Endothelial cell of umbilical vein (primary cell): ENCODE measurements around the gene ZNF620. TPM values are rescaled to one million over a fixed set of nuclear protein-coding genes. Genes with fewer than 3 reads are reported as not detected.

Source experiments
- BruUV-seq: library from RNA; stranded (reverse); fragments of 400-500 nt; replicated peaks from 2 replicates; lab custom pipeline; 2021; lab: Mats Ljungman, UMichigan
- CTCF ChIA-PET: fragments of 300-600, 350-600 bp; sonication (Branson Sonifier 250); formaldehyde crosslinking; loops from one replicate; lab custom pipeline; 2021; ENCODE audit warnings: antibody characterized with exemption, inconsistent platforms; lab: Charles Lee
- POLR2A ChIA-PET: fragments of 300-600, 350-600 bp; sonication (Branson Sonifier 250); formaldehyde crosslinking; loops from one replicate; lab custom pipeline; 2021; ENCODE audit warnings: antibody characterized with exemption, inconsistent platforms; lab: Charles Lee
- DNase-seq: peaks from one replicate; pipeline ENCODE4 v3.0.0-alpha.2; 2011; ENCODE audit warnings: low read depth, low spot score
- FAIRE-seq: peaks from 2 replicates; lab custom pipeline; 2011; peaks lifted over from hg19 to GRCh38; lab: Jason Lieb, UNC
- H2AFZ ChIP-seq: 2 replicates; pipeline ENCODE4 v1.6.0; 2012; ENCODE audit warnings: low read depth, low read length, control low read depth, inconsistent platforms
- H3K27ac ChIP-seq: 2 replicates; pipeline ENCODE4 v1.5.1; 2011; ENCODE audit warnings: low read depth, mild to moderate bottlenecking, control low read depth, low read length, moderate library complexity; ENCODE audit not compliant: insufficient read depth
- H3K27me3 ChIP-seq, 2 experiments: 2 replicates each; pipeline versions ENCODE4 v1.6.0 to v1.6.1; 2011; ENCODE audit warnings: low read length in 2 of 2, mixed read lengths in 1 of 2; ENCODE audit not compliant: control insufficient read depth in 2 of 2, insufficient read depth in 2 of 2
- H3K36me3 ChIP-seq, 2 experiments: 2 replicates in 1 of 2; 3 replicates in 1 of 2; pipeline ENCODE4 v1.5.1; 2011; ENCODE audit warnings: low read length in 2 of 2, mild to moderate bottlenecking in 1 of 2, moderate library complexity in 1 of 2; ENCODE audit not compliant: control insufficient read depth in 2 of 2, insufficient read depth in 2 of 2; ENCODE audit errors: extremely low read depth in 1 of 2
- H3K4me1 ChIP-seq: 3 replicates; pipeline ENCODE4 v1.5.1; 2011; ENCODE audit warnings: mild to moderate bottlenecking, low read length; ENCODE audit not compliant: control insufficient read depth, insufficient read depth; ENCODE audit errors: extremely low read depth
- H3K4me2 ChIP-seq: 2 replicates; pipeline ENCODE4 v1.6.1; 2011; ENCODE audit warnings: low read length, control low read depth, mixed read lengths; ENCODE audit not compliant: insufficient read depth
- H3K4me3 ChIP-seq, 3 experiments: fragments of 200-600 bp in 1 of 3; sonication (generic), shearing (Covaris generic) in 1 of 3; replicated peaks in 1 of 3; 2 replicates each; pipeline ENCODE4 v1.5.1; 2011 to 2016; ENCODE audit warnings: control low read depth in 3 of 3, low read length in 3 of 3, mild to moderate bottlenecking in 2 of 3, inconsistent platforms in 1 of 3, low read depth in 1 of 3, moderate library complexity in 1 of 3; ENCODE audit not compliant: insufficient read depth in 1 of 3
- H3K79me2 ChIP-seq: 2 replicates; pipeline ENCODE4 v1.6.0; 2012; ENCODE audit warnings: low read length, inconsistent platforms; ENCODE audit not compliant: control insufficient read depth, insufficient read depth
- H3K9ac ChIP-seq: replicated peaks from 2 replicates; pipeline ENCODE3; 2011; ENCODE audit warnings: low read length, control low read depth; ENCODE audit not compliant: insufficient read depth; ENCODE audit errors: extremely low read depth
- H3K9me1 ChIP-seq: replicated peaks from 3 replicates; pipeline ENCODE4 v1.6.0; 2011; ENCODE audit warnings: mild to moderate bottlenecking, low read length; ENCODE audit not compliant: control insufficient read depth, insufficient read depth; ENCODE audit errors: extremely low read depth
- H3K9me3 ChIP-seq: replicated peaks from 2 replicates; pipeline ENCODE4 v1.5.1; 2012; ENCODE audit warnings: low read length, inconsistent platforms; ENCODE audit not compliant: control insufficient read depth, insufficient read depth
- H4K20me1 ChIP-seq: replicated peaks from 2 replicates; pipeline ENCODE3; 2011; ENCODE audit warnings: mild to moderate bottlenecking, low read length; ENCODE audit not compliant: control insufficient read depth, insufficient read depth; ENCODE audit errors: extremely low read depth
- CTCF ChIP-seq, 2 donors: IDR thresholded peaks; 1 replicate in 1 of 2; 2 replicates in 1 of 2; pipeline ENCODE4 v1.5.1; 2011; ENCODE audit warnings: low read length in 2 of 2, mild to moderate bottlenecking in 2 of 2, moderate library complexity in 2 of 2, control low read depth in 1 of 2, inconsistent platforms in 1 of 2, low read depth in 1 of 2; ENCODE audit not compliant: insufficient read depth in 1 of 2; ENCODE audit errors: extremely low read depth in 1 of 2
- EZH2 ChIP-seq: IDR thresholded peaks from 2 replicates; pipeline ENCODE4 v1.6.1; 2012; ENCODE audit warnings: borderline replicate concordance, low read depth, mild to moderate bottlenecking, moderate library complexity, low read length, inconsistent platforms; ENCODE audit not compliant: severe bottlenecking
- FOS ChIP-seq: IDR thresholded peaks from 2 replicates; pipeline ENCODE4 v1.6.1; 2011; ENCODE audit warnings: mild to moderate bottlenecking, low read length, moderate library complexity, borderline replicate concordance; ENCODE audit not compliant: insufficient read depth
- GATA2 ChIP-seq: IDR thresholded peaks from 2 replicates; pipeline ENCODE4 v1.7.0; 2011; ENCODE audit warnings: low read depth, mild to moderate bottlenecking, moderate library complexity, mixed read lengths, low read length; ENCODE audit not compliant: insufficient read length, insufficient read depth
- JUN ChIP-seq: IDR thresholded peaks from 2 replicates; pipeline ENCODE4 v1.6.1; 2011; ENCODE audit warnings: borderline replicate concordance, low read depth; ENCODE audit not compliant: insufficient read length, insufficient read depth
- MAX ChIP-seq: IDR thresholded peaks from 2 replicates; pipeline ENCODE4 v1.6.1; 2011; ENCODE audit not compliant: insufficient read depth, insufficient read length
- MYC ChIP-seq: IDR thresholded peaks from one replicate; pipeline ENCODE4 v1.6.1; 2011; ENCODE audit warnings: mild to moderate bottlenecking, low read depth, low read length
- POLR2A ChIP-seq: IDR thresholded peaks from 2 replicates; pipeline ENCODE4 v1.6.1; 2012; ENCODE audit warnings: low read depth, mild to moderate bottlenecking, control low read depth, low read length
- POLR2AphosphoS5 ChIP-seq: IDR thresholded peaks from 2 replicates; pipeline ENCODE4 v1.6.1; 2012; ENCODE audit warnings: low read depth, mild to moderate bottlenecking, control low read depth, low read length, moderate library complexity; ENCODE audit not compliant: insufficient read depth
- dilution Hi-C: fragments of 300-500 bp; cut with MboI; formaldehyde crosslinking; loops from one replicate; pipeline ENCODE4 v1.15.0; 2019; ENCODE audit warnings: low sequenced_read_pairs; ENCODE audit not compliant: extremely low pct_ligation_motif_present
- intact Hi-C: fragments of 100-400 bp; cut with micrococcal nuclease; formaldehyde crosslinking; loops from one replicate; pipeline ENCODE4 v1.10.0; 2022
- polyA plus RNA-seq, 4 experiments: library from polyadenylated mRNA; depleted of rRNA in 3 of 4; stranded (reverse) in 3 of 4; unstranded in 1 of 4; fragments of >200 nt; gene quantifications; 2 replicates each; pipeline versions ENCODE4 v1.2.1 to v1.2.3, GENCODE V29; 2011 to 2012; ENCODE audit warnings: missing spikeins in 1 of 4
- total RNA-seq: library from RNA; stranded (reverse); gene quantifications from 2 replicates; pipeline ENCODE4 v1.2.3, GENCODE V29; 2021

ZNF620 gene
- total and polyA plus RNA-seq, 2 donors (not counting 3 experiments of a cell fraction or from before 2014, with no cell fraction given) = 1.9 to 4.0 TPM

GRCh38 chr3:40521254-40521653 lies 15.4 kb downstream of the ZNF620 start:
- DNase-seq = no peak
- intact Hi-C loops = no loop called here
- dilution Hi-C loops = no loop called here
- Histone ChIP-seq H3K4me3 (no peak overlapping the region), H3K4me2 (no peak overlapping the region), H3K4me1 (peaks cover 14% of the 10 kb centered on the region), H3K27me3 (no peaks in the 10 kb centered on the region), H3K9me3 (no peaks in the 10 kb centered on the region), H2AFZ (no peak overlapping the region), H3K9ac (no peak overlapping the region), H4K20me1 (no peaks in the 10 kb centered on the region), H3K36me3 (no peaks in the 10 kb centered on the region), H3K27ac (no peak overlapping the region), H3K9me1 (no peaks in the 10 kb centered on the region), H3K79me2 (peaks cover 7% of the 10 kb centered on the region)
- no peak for FAIRE-seq
- ChIA-PET CTCF (no interaction called here), POLR2A (no interaction called here)
- no TSS peak for BruUV-seq
- TF ChIP-seq GATA2 (no peak), MAX (no peak), POLR2AphosphoS5 (no peak), CTCF (IDR thresholded peaks at IDR 0.05; ENCODE audit: extremely low read depth in 1 of 2, insufficient read depth in 1 of 2, low read depth in 1 of 2, low read length in 2 of 2) (no peak), POLR2A (no peak), FOS (no peak), JUN (no peak), EZH2 (no peak), MYC (no peak)
